ENCODE data around the gene MTX3. TPM values are rescaled to one million over a fixed set of nuclear protein-coding genes. Genes with fewer than 3 reads are reported as not detected.

Gene MTX3
- total RNA-seq, 1 experiment from 2014 or later: 34.9 TPM

DNA sequence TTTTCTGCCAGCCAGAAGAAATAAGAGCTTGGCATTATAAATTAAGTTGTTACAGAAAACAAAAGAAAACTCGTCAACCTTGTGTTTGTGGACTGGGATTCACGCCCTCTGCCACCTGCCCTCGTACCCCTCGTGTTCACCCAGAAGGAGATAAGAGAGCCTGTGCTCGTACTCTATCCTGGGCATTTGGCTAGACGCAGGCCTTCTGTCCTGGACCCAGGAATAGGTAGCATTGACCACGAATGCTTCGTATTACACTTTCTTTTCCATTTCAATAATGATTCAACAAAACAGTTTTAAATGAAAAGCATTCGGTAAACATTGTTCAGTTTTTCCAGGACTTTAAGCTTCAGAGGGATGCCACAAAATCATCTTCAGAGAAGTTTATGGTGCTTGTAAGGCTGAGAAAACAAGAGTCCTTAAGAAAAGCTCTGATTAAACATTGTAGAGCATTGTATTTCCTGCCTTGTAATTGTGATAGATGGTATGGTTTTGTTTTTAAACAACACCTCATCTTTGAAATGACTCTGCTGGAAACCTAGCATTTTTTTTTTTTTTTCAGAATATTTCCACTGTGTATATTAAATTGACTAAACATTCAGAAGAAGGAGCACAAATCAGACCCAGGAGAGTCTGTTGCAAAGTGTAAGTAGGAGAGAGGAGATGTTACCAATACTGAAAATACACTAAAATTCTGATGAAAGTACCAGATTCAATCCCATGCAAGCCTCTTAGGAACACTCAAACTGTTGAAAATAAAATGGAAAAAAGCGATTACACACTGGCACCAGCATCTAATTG, 27.6 kb downstream of the MTX3 start:
- H3K9me2 ChIP-seq (ENCODE audit: insufficient read depth): no peaks in the 10 kb centered on the region
- RAD21 ChIA-PET (ENCODE audit: low non-redundant PET in 1 of 2, low total read pairs in 2 of 2, uncharacterized antibody in 2 of 2, unreplicated experiment in 2 of 2): no interaction called here
- no peaks in the 10 kb centered on the region for H3K79me2 ChIP-seq (ENCODE audit: insufficient read depth, low read length)
- peak overlapping the region; percentile 6 for H2AFZ ChIP-seq (ENCODE audit: low read depth, low read length, poor library complexity, severe bottlenecking)
- H4K20me1 ChIP-seq (ENCODE audit: insufficient read depth): no peaks in the 10 kb centered on the region
- CTCF ChIA-PET: no interaction called here
- intact Hi-C loops (cut with micrococcal nuclease): no loop called here
- no peak for ATAC-seq
- no peak overlapping the region for H3K9ac ChIP-seq (ENCODE audit: low read length)
- H3K4me1 ChIP-seq (ENCODE audit: control insufficient read depth in 1 of 2, insufficient read depth in 2 of 2, low read length in 2 of 2): peaks cover 0 to 9% of the 10 kb centered on the region in 2 experiments; a peak in 2 of 4 replicates
- no peaks in the 10 kb centered on the region for H3K9me3 ChIP-seq (ENCODE audit: control insufficient read depth in 1 of 2, insufficient read depth in 1 of 2, low read depth in 1 of 2, low read length in 2 of 2)
- POLR2A ChIA-PET: no interaction called here
- H3K27ac ChIP-seq (ENCODE audit: low read depth, low read length): no peak overlapping the region
- no peak for TF ChIP-seq CEBPB (IDR thresholded peaks at IDR 0.05; ENCODE audit: low read depth)
- TF ChIP-seq POLR2A (IDR thresholded peaks at IDR 0.05; ENCODE audit: borderline replicate concordance, extremely low read depth, insufficient read depth, insufficient read length): no peak
- TF ChIP-seq, protein P1, sequence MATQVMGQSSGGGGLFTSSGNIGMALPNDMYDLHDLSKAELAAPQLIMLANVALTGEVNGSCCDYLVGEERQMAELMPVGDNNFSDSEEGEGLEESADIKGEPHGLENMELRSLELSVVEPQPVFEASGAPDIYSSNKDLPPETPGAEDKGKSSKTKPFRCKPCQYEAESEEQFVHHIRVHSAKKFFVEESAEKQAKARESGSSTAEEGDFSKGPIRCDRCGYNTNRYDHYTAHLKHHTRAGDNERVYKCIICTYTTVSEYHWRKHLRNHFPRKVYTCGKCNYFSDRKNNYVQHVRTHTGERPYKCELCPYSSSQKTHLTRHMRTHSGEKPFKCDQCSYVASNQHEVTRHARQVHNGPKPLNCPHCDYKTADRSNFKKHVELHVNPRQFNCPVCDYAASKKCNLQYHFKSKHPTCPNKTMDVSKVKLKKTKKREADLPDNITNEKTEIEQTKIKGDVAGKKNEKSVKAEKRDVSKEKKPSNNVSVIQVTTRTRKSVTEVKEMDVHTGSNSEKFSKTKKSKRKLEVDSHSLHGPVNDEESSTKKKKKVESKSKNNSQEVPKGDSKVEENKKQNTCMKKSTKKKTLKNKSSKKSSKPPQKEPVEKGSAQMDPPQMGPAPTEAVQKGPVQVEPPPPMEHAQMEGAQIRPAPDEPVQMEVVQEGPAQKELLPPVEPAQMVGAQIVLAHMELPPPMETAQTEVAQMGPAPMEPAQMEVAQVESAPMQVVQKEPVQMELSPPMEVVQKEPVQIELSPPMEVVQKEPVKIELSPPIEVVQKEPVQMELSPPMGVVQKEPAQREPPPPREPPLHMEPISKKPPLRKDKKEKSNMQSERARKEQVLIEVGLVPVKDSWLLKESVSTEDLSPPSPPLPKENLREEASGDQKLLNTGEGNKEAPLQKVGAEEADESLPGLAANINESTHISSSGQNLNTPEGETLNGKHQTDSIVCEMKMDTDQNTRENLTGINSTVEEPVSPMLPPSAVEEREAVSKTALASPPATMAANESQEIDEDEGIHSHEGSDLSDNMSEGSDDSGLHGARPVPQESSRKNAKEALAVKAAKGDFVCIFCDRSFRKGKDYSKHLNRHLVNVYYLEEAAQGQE (IDR thresholded peaks at IDR 0.05; ENCODE audit: low read depth): no peak
- TF ChIP-seq EZH2phosphoT487 (IDR thresholded peaks at IDR 0.05; ENCODE audit: borderline replicate concordance): no peak
- no peak for TF ChIP-seq TCF7L2 (IDR thresholded peaks at IDR 0.05; ENCODE audit: borderline replicate concordance, extremely low read depth, insufficient read depth, insufficient read length)
- no peak for TF ChIP-seq SRF (IDR thresholded peaks at IDR 0.05; ENCODE audit: low read depth)
- TF ChIP-seq SIN3A (IDR thresholded peaks at IDR 0.05; ENCODE audit: low read depth): no peak
- TF ChIP-seq, protein P2, sequence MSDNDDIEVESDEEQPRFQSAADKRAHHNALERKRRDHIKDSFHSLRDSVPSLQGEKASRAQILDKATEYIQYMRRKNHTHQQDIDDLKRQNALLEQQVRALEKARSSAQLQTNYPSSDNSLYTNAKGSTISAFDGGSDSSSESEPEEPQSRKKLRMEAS (IDR thresholded peaks at IDR 0.05): no peak
- no peak for TF ChIP-seq EZH2 (IDR thresholded peaks at IDR 0.05)
- TF ChIP-seq SP1 (IDR thresholded peaks at IDR 0.05; ENCODE audit: low read depth): no peak
- no peak for TF ChIP-seq ZNF274 (IDR thresholded peaks at IDR 0.05; ENCODE audit: low read depth, low read length)
- TF ChIP-seq CBX3 (IDR thresholded peaks at IDR 0.05; ENCODE audit: low read depth): no peak
- TF ChIP-seq ATF3 (IDR thresholded peaks at IDR 0.05): no peak
- TF ChIP-seq ZFX (IDR thresholded peaks at IDR 0.05): no peak
- no peak for TF ChIP-seq RAD21 (IDR thresholded peaks at IDR 0.05; ENCODE audit: low read depth)
- TF ChIP-seq, protein P3, sequence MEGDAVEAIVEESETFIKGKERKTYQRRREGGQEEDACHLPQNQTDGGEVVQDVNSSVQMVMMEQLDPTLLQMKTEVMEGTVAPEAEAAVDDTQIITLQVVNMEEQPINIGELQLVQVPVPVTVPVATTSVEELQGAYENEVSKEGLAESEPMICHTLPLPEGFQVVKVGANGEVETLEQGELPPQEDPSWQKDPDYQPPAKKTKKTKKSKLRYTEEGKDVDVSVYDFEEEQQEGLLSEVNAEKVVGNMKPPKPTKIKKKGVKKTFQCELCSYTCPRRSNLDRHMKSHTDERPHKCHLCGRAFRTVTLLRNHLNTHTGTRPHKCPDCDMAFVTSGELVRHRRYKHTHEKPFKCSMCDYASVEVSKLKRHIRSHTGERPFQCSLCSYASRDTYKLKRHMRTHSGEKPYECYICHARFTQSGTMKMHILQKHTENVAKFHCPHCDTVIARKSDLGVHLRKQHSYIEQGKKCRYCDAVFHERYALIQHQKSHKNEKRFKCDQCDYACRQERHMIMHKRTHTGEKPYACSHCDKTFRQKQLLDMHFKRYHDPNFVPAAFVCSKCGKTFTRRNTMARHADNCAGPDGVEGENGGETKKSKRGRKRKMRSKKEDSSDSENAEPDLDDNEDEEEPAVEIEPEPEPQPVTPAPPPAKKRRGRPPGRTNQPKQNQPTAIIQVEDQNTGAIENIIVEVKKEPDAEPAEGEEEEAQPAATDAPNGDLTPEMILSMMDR (IDR thresholded peaks at IDR 0.05 in 2 of 3, conservative IDR thresholded peaks at IDR 0.05 in 1 of 3; ENCODE audit: borderline replicate concordance in 1 of 3, insufficient read depth in 1 of 3, low read depth in 2 of 3, low read length in 2 of 3): no peak
- TF ChIP-seq ELF1 (IDR thresholded peaks at IDR 0.05; ENCODE audit: borderline replicate concordance, low read depth): no peak
- H3K4me3 ChIP-seq (replicated peaks in 1 of 2; ENCODE audit: low read depth in 1 of 2, low read length in 2 of 2): no peak overlapping the region
- no TSS peak for BruUV-seq (replicated peaks)
- H3K27me3 ChIP-seq (ENCODE audit: insufficient read depth, low read length): no peaks in the 10 kb centered on the region
- DNase-seq (ENCODE audit: low read depth, low spot score): no peak
- H3K4me2 ChIP-seq (ENCODE audit: low read length): peak overlapping the region; percentile 32; the same call in 1 of the 2 replicates
- H3K36me3 ChIP-seq (ENCODE audit: control insufficient read depth in 1 of 2, insufficient read depth in 2 of 2, low read length in 2 of 2): no peaks in the 10 kb centered on the region

All from HCT116 (cell line).